ENCODE measurements around the gene GPS2. TPM values are rescaled to one million over a fixed set of nuclear protein-coding genes. Genes with fewer than 3 reads are reported as not detected.

The GPS2 gene
- total RNA-seq, 4 donors from 2014 or later = 77.4 to 123 (median 87.0) TPM

Other genes with a start within 250 kb of the GPS2 start
- gene CLEC10A, start 235.1 kb downstream of the GPS2 start, total RNA-seq = 1 to 10 TPM; 1.6 to 3.3 (median 1.7) TPM
- 10 to 100 TPM in 1 of 4 donors, 1 to 10 TPM in 3; 3.4 to 11.8 (median 6.8) TPM for gene ASGR2, start 200.5 kb downstream of the GPS2 start, total RNA-seq
- gene ASGR1, start 136.0 kb downstream of the GPS2 start, total RNA-seq = 1 to 10 TPM; 1.3 to 2.3 (median 2.0) TPM
- gene DLG4, start 95.5 kb downstream of the GPS2 start, total RNA-seq = 10 to 100 TPM in 1 of 4 donors, 1 to 10 TPM in 3; 2.9 to 12.7 (median 3.2) TPM
- 1,000 to 10,000 TPM in 1 of 4 donors, 100 to 1,000 TPM in 3; 565 to 1,687 (median 703) TPM for gene ACADVL, start 95.4 kb downstream of the GPS2 start, total RNA-seq
- gene DVL2, start 80.8 kb downstream of the GPS2 start, total RNA-seq = 10 to 100 TPM; 53.2 to 78.1 (median 55.5) TPM
- gene PHF23, start 75.9 kb downstream of the GPS2 start, total RNA-seq = 10 to 100 TPM; 19.0 to 35.0 (median 29.1) TPM
- gene GABARAP, start 72.9 kb downstream of the GPS2 start, total RNA-seq = 100 to 1,000 TPM; 446 to 840 (median 533) TPM
- 10 to 100 TPM; 54.7 to 80.6 (median 72.1) TPM for gene CTDNEP1, start 63.6 kb downstream of the GPS2 start, total RNA-seq
- gene ELP5, start 63.1 kb downstream of the GPS2 start, total RNA-seq = 10 to 100 TPM; 13.6 to 29.7 (median 20.3) TPM
- gene CLDN7, start 52.9 kb downstream of the GPS2 start, total RNA-seq = 10 to 100 TPM in 2 of 4 donors, 1 to 10 TPM in 2; 7.7 to 14.5 (median 11.0) TPM
- gene SLC2A4, start 33.6 kb downstream of the GPS2 start, total RNA-seq = 10 to 100 TPM in 2 of 4 donors, 1 to 10 TPM in 2; 2.4 to 19.4 (median 10.8) TPM
- 1 to 10 TPM; 1.9 to 9.7 (median 4.0) TPM for gene YBX2, start 20.7 kb downstream of the GPS2 start, total RNA-seq
- gene EIF5A, start 7.7 kb downstream of the GPS2 start, total RNA-seq = 100 to 1,000 TPM; 172 to 314 (median 239) TPM
- gene NEURL4, start 14.0 kb upstream of the GPS2 start, total RNA-seq = 10 to 100 TPM; 11.7 to 51.3 (median 20.6) TPM
- gene ACAP1, start 21.2 kb upstream of the GPS2 start, total RNA-seq = 10 to 100 TPM in 1 of 4 donors, 1 to 10 TPM in 2, under 1 TPM in 1; 0.70 to 12.4 (median 4.5) TPM
- gene KCTD11, start 36.8 kb upstream of the GPS2 start, total RNA-seq = 10 to 100 TPM in 3 of 4 donors, 1 to 10 TPM in 1; 9.1 to 50.1 (median 32.4) TPM
- under 1 TPM in 1 of 4 donors, not detected in 3; 0.44 TPM for gene TMEM95, start 39.8 kb upstream of the GPS2 start, total RNA-seq
- gene TNK1, start 65.7 kb upstream of the GPS2 start, total RNA-seq = 10 to 100 TPM; 15.3 to 42.9 (median 20.7) TPM
- gene PLSCR3, start 79.2 kb upstream of the GPS2 start, total RNA-seq = 10 to 100 TPM; 21.6 to 55.3 (median 40.7) TPM
- gene TMEM256, start 88.7 kb upstream of the GPS2 start, total RNA-seq = 100 to 1,000 TPM in 2 of 4 donors, 10 to 100 TPM in 2; 53.5 to 128 (median 89.6) TPM
- gene NLGN2, start 92.5 kb upstream of the GPS2 start, total RNA-seq = 10 to 100 TPM in 1 of 4 donors, 1 to 10 TPM in 3; 5.9 to 17.9 (median 8.1) TPM
- not detected for gene SPEM1, start 105.0 kb upstream of the GPS2 start, total RNA-seq
- not detected for gene SPEM2, start 110.3 kb upstream of the GPS2 start, total RNA-seq
- not detected for gene SPEM3, start 113.5 kb upstream of the GPS2 start, total RNA-seq
- 10 to 100 TPM; 18.7 to 24.5 (median 19.5) TPM for gene TMEM102, start 120.1 kb upstream of the GPS2 start, total RNA-seq
- gene FGF11, start 124.2 kb upstream of the GPS2 start, total RNA-seq = 10 to 100 TPM; 10.3 to 28.5 (median 12.5) TPM
- gene CHRNB1, start 129.7 kb upstream of the GPS2 start, total RNA-seq = 10 to 100 TPM in 2 of 4 donors, 1 to 10 TPM in 2; 7.3 to 11.3 (median 9.7) TPM
- 10 to 100 TPM; 36.1 to 65.7 (median 45.3) TPM for gene ZBTB4, start 164.3 kb upstream of the GPS2 start, total RNA-seq
- not detected for gene SLC35G6, start 166.1 kb upstream of the GPS2 start, total RNA-seq
- 100 to 1,000 TPM; 104 to 194 (median 140) TPM for gene POLR2A, start 169.0 kb upstream of the GPS2 start, total RNA-seq
- 10 to 100 TPM; 12.7 to 28.4 (median 18.0) TPM for gene TNFSF12, start 233.7 kb upstream of the GPS2 start, total RNA-seq
- gene TNFSF13, start 243.4 kb upstream of the GPS2 start, total RNA-seq = 10 to 100 TPM in 3 of 4 donors, 1 to 10 TPM in 1; 9.6 to 26.6 (median 15.5) TPM
- gene SENP3, start 246.6 kb upstream of the GPS2 start, total RNA-seq = 10 to 100 TPM; 40.2 to 53.5 (median 51.6) TPM